IPS-18c (cell line): ENCODE results near the gene MRPL52.

Experiments used
- H3K4me3 ChIP-seq: 2 replicates; pipeline ENCODE4 v1.7.0; 2013; ENCODE audit warnings: low read depth, mild to moderate bottlenecking, low read length, moderate library complexity; ENCODE audit not compliant: insufficient read depth
- H3K9me3 ChIP-seq: one replicate; pipeline ENCODE4 v1.6.1; 2013; ENCODE audit warnings: mild to moderate bottlenecking, low read length, moderate library complexity; ENCODE audit not compliant: control insufficient read depth, insufficient read depth

MRPL52 gene

GRCh38 chr14:22865424-22866405 is 36.0 kb downstream of the MRPL52 start:
- Histone ChIP-seq H3K4me3 (no peak overlapping the region), H3K9me3 (peaks cover 2% of the 10 kb centered on the region)

GRCh38 chr14:22866874-22867273 is 37.2 kb downstream of the MRPL52 start:
- H3K9me3 ChIP-seq: peaks cover 2% of the 10 kb centered on the region
- H3K4me3 ChIP-seq: no peak overlapping the region

- Histone ChIP-seq H3K9me3 (no peaks in the 10 kb centered on the region), H3K4me3 (peak overlapping the region; percentile 82; the same call in 1 of the 2 replicates)
Observed at GRCh38 chr14:22870811-22871223, 41.1 kb downstream of the MRPL52 start.

- peak within 1 kb of the TSS; percentile 82 for H3K4me3 ChIP-seq
- peaks cover 2% of the 10 kb centered on the region for H3K9me3 ChIP-seq
Observed at GRCh38 chr14:22871224-22872032, 41.7 kb downstream of the MRPL52 start, which contains the start of gene LRP10. TSS of gene LRP10 (plus strand) at chr14:22871740. CDS start at chr14:22872304, 564 bp downstream.

- peaks cover 2% of the 10 kb centered on the region for H3K9me3 ChIP-seq
Observed at GRCh38 chr14:22872033-22872832, 42.5 kb downstream of the MRPL52 start.

GRCh38 chr14:22872833-22873520 is 43.3 kb downstream of the MRPL52 start:
- Histone ChIP-seq H3K9me3 (peaks cover 2% of the 10 kb centered on the region), H3K4me3 (no peak overlapping the region)

More at GRCh38 chr14:22872033-22872832, 42.5 kb downstream of the MRPL52 start:
- H3K4me3 ChIP-seq: peak overlapping the region; percentile 82

- no peak overlapping the region for H3K4me3 ChIP-seq
- H3K9me3 ChIP-seq: peaks cover 2% of the 10 kb centered on the region
Observed at GRCh38 chr14:22875003-22875747, 45.5 kb downstream of the MRPL52 start.

- H3K9me3 ChIP-seq: peaks cover 2% of the 10 kb centered on the region
- no peak overlapping the region for H3K4me3 ChIP-seq
Observed at GRCh38 chr14:22875748-22876319, 46.1 kb downstream of the MRPL52 start.

GRCh38 chr14:22877000-22877501 is 47.4 kb downstream of the MRPL52 start:
- Histone ChIP-seq H3K4me3 (no peak overlapping the region), H3K9me3 (peaks cover 2% of the 10 kb centered on the region)

GRCh38 chr14:22878271-22879246 is 48.9 kb downstream of the MRPL52 start:
- Histone ChIP-seq H3K4me3 (no peak overlapping the region), H3K9me3 (peaks cover 2% of the 10 kb centered on the region)

GRCh38 chr14:22882064-22882463 is 52.4 kb downstream of the MRPL52 start:
- Histone ChIP-seq H3K9me3 (no peaks in the 10 kb centered on the region), H3K4me3 (no peak overlapping the region)

GRCh38 chr14:22882529-22883172 is 53.0 kb downstream of the MRPL52 start:
- Histone ChIP-seq H3K4me3 (peak overlapping the region; percentile 41), H3K9me3 (no peaks in the 10 kb centered on the region)

- H3K9me3 ChIP-seq: no peaks in the 10 kb centered on the region
Observed at GRCh38 chr14:22883173-22883976, 53.7 kb downstream of the MRPL52 start, which contains the start of gene REM2. TSS of gene REM2 (plus strand) at chr14:22883222. CDS start at chr14:22883288, 66 bp downstream.

More at GRCh38 chr14:22883173-22883976, 53.7 kb downstream of the MRPL52 start, which contains the start of gene REM2:
- H3K4me3 ChIP-seq: peak within 1 kb of the TSS; percentile 41
